A549 (cell line): ENCODE results near the gene ABCA7. TPM values are rescaled to one million over a fixed set of nuclear protein-coding genes. Genes with fewer than 3 reads are reported as not detected.

Source experiments
- ATAC-seq, 2 experiments: fragments of 200-7000 bp in 1 of 2; fragments of >200 bp in 1 of 2; cut with Nextera tagmentation in 1 of 2; cut with Tn5 transposase in 1 of 2; 3 replicates each; pipeline versions ENCODE4 v1.8.0 to v1.9.1; 2018 to 2020; ENCODE audit warnings: mild to moderate bottlenecking in 1 of 2, moderate library complexity in 1 of 2
- CTCF ChIA-PET: fragments of 300-600 bp; sonication (Branson Sonifier 250); formaldehyde crosslinking; extraction: SDS; loops from one replicate; lab custom pipeline; 2021; ENCODE audit warnings: antibody characterized with exemption, inconsistent platforms; lab: Yijun Ruan, JAX
- POLR2A ChIA-PET: fragments of 350-600 bp; formaldehyde crosslinking; extraction: SDS; loops from one replicate; lab custom pipeline; 2021; ENCODE audit warnings: antibody characterized with exemption, inconsistent platforms; lab: Yijun Ruan, JAX
- DNase-seq, 2 experiments: peaks; one replicate each; pipeline versions ENCODE4 v3.0.0 to v3.0.0-alpha.2; 2011 to 2016; ENCODE audit warnings: low read depth in 1 of 2, low spot score in 1 of 2
- FAIRE-seq: peaks from 2 replicates; lab custom pipeline; 2011; peaks lifted over from hg19 to GRCh38; lab: Jason Lieb, UNC
- H3K27ac ChIP-seq, 2 experiments: fragments of >200 bp; sonication (Bioruptor Twin); formaldehyde crosslinking; 3 replicates each; pipeline ENCODE4 v1.5.1; 2016 to 2017
- H3K4me1 ChIP-seq: fragments of >200 bp; sonication (Bioruptor Twin); formaldehyde crosslinking; 3 replicates; pipeline ENCODE4 v1.6.1; 2016
- H3K4me2 ChIP-seq: fragments of >200 bp; sonication (Bioruptor Twin); formaldehyde crosslinking; 3 replicates; pipeline ENCODE4 v1.6.1; 2016
- H3K4me3 ChIP-seq: fragments of >200 bp; sonication (Bioruptor Twin); formaldehyde crosslinking; 3 replicates; pipeline ENCODE4 v1.5.1; 2016
- H3K9me3 ChIP-seq: fragments of >200 bp; sonication (Bioruptor Twin); formaldehyde crosslinking; 3 replicates; pipeline ENCODE4 v1.6.1; 2016
- CBX8 ChIP-seq: fragments of 200-600 bp; sonication (generic); IDR thresholded peaks from 2 replicates; pipeline ENCODE4 v1.6.1; 2016
- CTCF ChIP-seq: fragments of >200 bp; sonication (Bioruptor Twin); formaldehyde crosslinking; IDR thresholded peaks from 3 replicates; pipeline ENCODE4 v1.5.1; 2016
- EP300 ChIP-seq, 2 experiments: fragments of >200 bp; sonication (Bioruptor Twin); formaldehyde crosslinking; IDR thresholded peaks; 2 replicates in 1 of 2; 3 replicates in 1 of 2; pipeline ENCODE4 v1.6.1; 2016 to 2017
- ESRRA ChIP-seq: fragments of 150-350 bp; IDR thresholded peaks from 2 replicates; pipeline ENCODE4 v1.6.1; 2014; ENCODE audit warnings: mild to moderate bottlenecking, low read length, borderline replicate concordance
- FOSB ChIP-seq: fragments of 250-450 bp; sonication (Bioruptor Pico); IDR thresholded peaks from 2 replicates; pipeline ENCODE4 v1.5.0; 2020; ENCODE audit warnings: mild to moderate bottlenecking, moderate library complexity
- FOXS1 ChIP-seq: fragments of 250-450 bp; sonication (Bioruptor Pico); IDR thresholded peaks from 2 replicates; pipeline ENCODE4 v1.5.0; 2020; ENCODE audit warnings: mild to moderate bottlenecking, moderate library complexity
- GATA3 ChIP-seq: IDR thresholded peaks from 2 replicates; pipeline ENCODE4 v1.6.1; 2012; ENCODE audit warnings: borderline replicate concordance
- HOXA7 ChIP-seq: fragments of 250-450 bp; sonication (Bioruptor Pico); IDR thresholded peaks from 2 replicates; pipeline ENCODE4 v1.5.0; 2020; ENCODE audit warnings: mild to moderate bottlenecking, moderate library complexity
- KDM1A ChIP-seq: fragments of 200-600 bp; sonication (generic); IDR thresholded peaks from 2 replicates; pipeline ENCODE4 v1.6.1; 2016; ENCODE audit warnings: low read depth, mild to moderate bottlenecking
- KDM5A ChIP-seq: fragments of 200-600 bp; sonication (generic); IDR thresholded peaks from 2 replicates; pipeline ENCODE4 v1.6.1; 2016; ENCODE audit warnings: antibody characterized with exemption, mild to moderate bottlenecking
- MAZ ChIP-seq: fragments of 150-350 bp; IDR thresholded peaks from 2 replicates; pipeline ENCODE4 v1.6.1; 2014; ENCODE audit warnings: antibody characterized with exemption, low read depth, low read length, borderline replicate concordance
- PHF8 ChIP-seq: fragments of 200-600 bp; sonication (generic); IDR thresholded peaks from 2 replicates; pipeline ENCODE4 v1.6.1; 2016; ENCODE audit warnings: low read depth, mild to moderate bottlenecking, antibody characterized with exemption, moderate library complexity, borderline replicate concordance
- POLR2A ChIP-seq: IDR thresholded peaks from 2 replicates; pipeline ENCODE4 v1.6.1; 2012; ENCODE audit warnings: mild to moderate bottlenecking, low read length
- POLR2AphosphoS2 ChIP-seq: conservative IDR thresholded peaks from 2 replicates; pipeline ENCODE4 v1.6.1; 2012; ENCODE audit warnings: low read length, improper control_type of control experiment, inconsistent platforms
- RAD21 ChIP-seq, 2 experiments: fragments of >200 bp in 1 of 2; sonication (Bioruptor Twin) in 1 of 2; formaldehyde crosslinking in 1 of 2; IDR thresholded peaks in 1 of 2; conservative IDR thresholded peaks in 1 of 2; 2 replicates in 1 of 2; 3 replicates in 1 of 2; pipeline ENCODE4 v1.6.1; 2012 to 2018; ENCODE audit warnings: inconsistent platforms in 1 of 2
- RARB ChIP-seq: fragments of 250-450 bp; sonication (Bioruptor Pico); IDR thresholded peaks from 2 replicates; pipeline ENCODE4 v1.8.0; 2021; ENCODE audit warnings: mild to moderate bottlenecking, moderate library complexity
- RCOR1 ChIP-seq: fragments of 150-350 bp; IDR thresholded peaks from 2 replicates; pipeline ENCODE4 v1.6.1; 2014; ENCODE audit warnings: antibody characterized with exemption, low read length, low read depth
- REST ChIP-seq: fragments of 200-600 bp; sonication (generic); IDR thresholded peaks from 2 replicates; pipeline ENCODE4 v1.6.1; 2016; ENCODE audit warnings: antibody characterized with exemption, mild to moderate bottlenecking, moderate library complexity
- USF2 ChIP-seq: fragments of 450-650 bp; IDR thresholded peaks from 2 replicates; pipeline ENCODE4 v1.6.1; 2014; ENCODE audit warnings: antibody characterized with exemption
- ZNF302 ChIP-seq: fragments of 250-450 bp; sonication (Bioruptor Pico); IDR thresholded peaks from 2 replicates; pipeline ENCODE4 v1.9.0; 2021; ENCODE audit warnings: inconsistent platforms, mild to moderate bottlenecking, moderate library complexity
- WGBS: methylation state at CpG from one replicate; pipeline ENCODE4 v1.1.6; 2017; ENCODE audit errors: missing lambda C conversion rate; 5-methylcytosine and 5-hydroxymethylcytosine counted together
- polyA plus RNA-seq, 4 experiments: library from polyadenylated mRNA; depleted of rRNA in 3 of 4; stranded (reverse); fragments of >200 nt; fragmentation: RNase III in 1 of 4; extraction: RNeasy Plus Mini Kit Qiagen cat#74134 plus additional on column Dnase treatment in 1 of 4; gene quantifications; 2 replicates in 3 of 4; 3 replicates in 1 of 4; pipeline ENCODE4 v1.2.3, GENCODE V29; 2011 to 2017
- TF ChIP-seq, protein P1 (sequence below): IDR thresholded peaks from 2 replicates; pipeline ENCODE4 v1.6.1; 2012
- TF ChIP-seq, protein P2 (sequence below): fragments of >200 bp; sonication (Bioruptor Twin); formaldehyde crosslinking; IDR thresholded peaks from 3 replicates; pipeline ENCODE4 v1.6.1; 2016
- TF ChIP-seq, protein P3 (sequence below): fragments of >200 bp; sonication (Bioruptor Twin); formaldehyde crosslinking; IDR thresholded peaks from 2 replicates; pipeline ENCODE4 v1.6.1; 2016
- TF ChIP-seq, protein P4 (sequence below): IDR thresholded peaks from 2 replicates; pipeline ENCODE4 v1.6.1; 2012; ENCODE audit warnings: low read depth, borderline replicate concordance

The ABCA7 gene
- polyA plus RNA-seq, 2 of the 4 experiments (the other 2 are of a cell fraction), result 5.0 to 13.5 TPM

- Histone ChIP-seq H3K4me3 (no peak overlapping the region), H3K4me2 (no peak overlapping the region), H3K4me1 (peaks cover 6% of the 10 kb centered on the region; the same call in 1 of the 3 replicates), H3K9me3 (no peaks in the 10 kb centered on the region), H3K27ac (no peak overlapping the region)
- no peak for DNase-seq
- no peak for ATAC-seq
- no peak for FAIRE-seq
- POLR2A ChIA-PET, result interaction anchor here (1.0 to 1.1 kb wide), 2 partner anchors 10 kb away, joined by 3 to 4 read pairs; partner anchors contain the start of gene POLR2E
- no peak for TF ChIP-seq KDM5A
- TF ChIP-seq, protein P1, sequence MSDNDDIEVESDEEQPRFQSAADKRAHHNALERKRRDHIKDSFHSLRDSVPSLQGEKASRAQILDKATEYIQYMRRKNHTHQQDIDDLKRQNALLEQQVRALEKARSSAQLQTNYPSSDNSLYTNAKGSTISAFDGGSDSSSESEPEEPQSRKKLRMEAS, result no peak
- TF ChIP-seq RCOR1, result no peak
- no peak for TF ChIP-seq USF2
- no peak for TF ChIP-seq RAD21 (conservative IDR thresholded peaks at IDR 0.05 in 1 of 2, IDR thresholded peaks at IDR 0.05 in 1 of 2)
- no peak for TF ChIP-seq MAZ
- no peak for TF ChIP-seq FOXS1
- TF ChIP-seq ZNF302 (CRISPR knock-in tag), result no peak
- TF ChIP-seq PHF8, result no peak
- TF ChIP-seq RARB (CRISPR knock-in tag), result no peak
- TF ChIP-seq, protein P2, sequence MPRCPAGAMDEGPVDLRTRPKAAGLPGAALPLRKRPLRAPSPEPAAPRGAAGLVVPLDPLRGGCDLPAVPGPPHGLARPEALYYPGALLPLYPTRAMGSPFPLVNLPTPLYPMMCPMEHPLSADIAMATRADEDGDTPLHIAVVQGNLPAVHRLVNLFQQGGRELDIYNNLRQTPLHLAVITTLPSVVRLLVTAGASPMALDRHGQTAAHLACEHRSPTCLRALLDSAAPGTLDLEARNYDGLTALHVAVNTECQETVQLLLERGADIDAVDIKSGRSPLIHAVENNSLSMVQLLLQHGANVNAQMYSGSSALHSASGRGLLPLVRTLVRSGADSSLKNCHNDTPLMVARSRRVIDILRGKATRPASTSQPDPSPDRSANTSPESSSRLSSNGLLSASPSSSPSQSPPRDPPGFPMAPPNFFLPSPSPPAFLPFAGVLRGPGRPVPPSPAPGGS, result no peak
- TF ChIP-seq EP300 (IDR thresholded peaks at IDR 0.05), result no peak
- no peak for TF ChIP-seq POLR2A
- TF ChIP-seq, protein P3, sequence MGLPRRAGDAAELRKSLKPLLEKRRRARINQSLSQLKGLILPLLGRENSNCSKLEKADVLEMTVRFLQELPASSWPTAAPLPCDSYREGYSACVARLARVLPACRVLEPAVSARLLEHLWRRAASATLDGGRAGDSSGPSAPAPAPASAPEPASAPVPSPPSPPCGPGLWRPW, result no peak
- CTCF ChIA-PET, result interaction anchor here (0.7 to 1.7 kb wide), 4 partner anchors 9 to 43 kb away, joined by 3 to 5 read pairs (median 5); no protein-coding TSS in a partner anchor
- WGBS, result 81% methylated on average over 8 of the region's 8 CpGs
Measured at GRCh38 chr19:1085053-1085658, 45.2 kb downstream of the ABCA7 start.

GRCh38 chr19:1085676-1086442 is 46.0 kb downstream of the ABCA7 start:
- no peak overlapping the region for H3K4me3 ChIP-seq
- no peak for FAIRE-seq
- no peak overlapping the region for H3K27ac ChIP-seq
- no peak for ATAC-seq
- H3K4me1 ChIP-seq, result peaks cover 6% of the 10 kb centered on the region; the same call in 1 of the 3 replicates
- H3K4me2 ChIP-seq, result no peak overlapping the region
- ChIA-PET POLR2A (interaction anchor here (1.0 kb wide), 1 partner anchor 9 kb away, joined by 4 read pairs; the partner anchor contains the start of gene POLR2E), CTCF (interaction anchor here (0.7 to 1.7 kb wide), 5 partner anchors 9 to 43 kb away, joined by 3 to 5 read pairs (median 5); no protein-coding TSS in a partner anchor)
- no peak for DNase-seq
- no peaks in the 10 kb centered on the region for H3K9me3 ChIP-seq
- WGBS, result 79% methylated on average over 10 of the region's 38 CpGs
- TF ChIP-seq POLR2AphosphoS2 (no peak), CTCF (no peak), FOSB (CRISPR knock-in tag) (no peak), REST (no peak), GATA3 (no peak), CBX8 (no peak), KDM1A (no peak), USF2 (no peak), ESRRA (no peak), HOXA7 (CRISPR knock-in tag) (no peak)
- TF ChIP-seq, protein P1, result no peak
- TF ChIP-seq, protein P4, sequence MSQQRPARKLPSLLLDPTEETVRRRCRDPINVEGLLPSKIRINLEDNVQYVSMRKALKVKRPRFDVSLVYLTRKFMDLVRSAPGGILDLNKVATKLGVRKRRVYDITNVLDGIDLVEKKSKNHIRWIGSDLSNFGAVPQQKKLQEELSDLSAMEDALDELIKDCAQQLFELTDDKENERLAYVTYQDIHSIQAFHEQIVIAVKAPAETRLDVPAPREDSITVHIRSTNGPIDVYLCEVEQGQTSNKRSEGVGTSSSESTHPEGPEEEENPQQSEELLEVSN, result no peak
